CD14-positive monocyte (primary cell): Measurements from ENCODE around the gene CXCR6. TPM values are rescaled to one million over a fixed set of nuclear protein-coding genes. Genes with fewer than 3 reads are reported as not detected.

ENCODE experiments used
- DNase-seq, 3 donors: peaks; one replicate each; pipeline ENCODE4 v3.0.0-alpha.2; 2011 to 2022
- H2AFZ ChIP-seq: 2 replicates; pipeline ENCODE4 v1.6.0; 2012; ENCODE audit warnings: mild to moderate bottlenecking, low read depth, low read length, inconsistent platforms; ENCODE audit not compliant: insufficient read depth, poor library complexity, severe bottlenecking
- H3K27ac ChIP-seq, 2 donors: 1 replicate in 1 of 2; 2 replicates in 1 of 2; pipeline ENCODE4 v1.5.1; 2012 to 2013; ENCODE audit warnings: low read length in 2 of 2, control low read depth in 1 of 2, inconsistent platforms in 1 of 2, low read depth in 1 of 2, mild to moderate bottlenecking in 1 of 2
- H3K27me3 ChIP-seq, 2 donors: one replicate each; pipeline versions ENCODE4 v1.6.0 to v1.6.1; 2011 to 2013; ENCODE audit warnings: low read length in 2 of 2; ENCODE audit not compliant: control insufficient read depth in 2 of 2, insufficient read depth in 2 of 2
- H3K36me3 ChIP-seq, 2 donors: replicated peaks in 1 of 2; 1 replicate in 1 of 2; 2 replicates in 1 of 2; pipeline versions ENCODE4 v1.5.1 to v1.6.1; 2012 to 2013; ENCODE audit warnings: low read length in 2 of 2, control low read depth in 1 of 2, inconsistent platforms in 1 of 2, mild to moderate bottlenecking in 1 of 2; ENCODE audit not compliant: insufficient read depth in 2 of 2, control insufficient read depth in 1 of 2
- H3K4me1 ChIP-seq, 2 donors: 1 replicate in 1 of 2; 2 replicates in 1 of 2; pipeline versions ENCODE4 v1.5.1 to v1.6.1; 2012 to 2013; ENCODE audit warnings: low read length in 2 of 2, control low read depth in 1 of 2, inconsistent platforms in 1 of 2, mild to moderate bottlenecking in 1 of 2, moderate library complexity in 1 of 2; ENCODE audit not compliant: insufficient read depth in 2 of 2, control insufficient read depth in 1 of 2
- H3K4me2 ChIP-seq: replicated peaks from 2 replicates; pipeline ENCODE3; 2012; ENCODE audit warnings: low read length, moderate library complexity, mild to moderate bottlenecking; ENCODE audit not compliant: poor library complexity, severe bottlenecking; ENCODE audit errors: extremely low read depth
- H3K4me3 ChIP-seq, 3 experiments: fragments of 200-600 bp in 1 of 3; sonication (generic) in 1 of 3; replicated peaks in 1 of 3; 1 replicate in 2 of 3; 2 replicates in 1 of 3; pipeline ENCODE4 v1.5.1; 2011 to 2013; ENCODE audit warnings: low read length in 3 of 3, mild to moderate bottlenecking in 3 of 3, control low read depth in 2 of 3, low read depth in 2 of 3, inconsistent platforms in 1 of 3, moderate library complexity in 1 of 3
- H3K79me2 ChIP-seq: 2 replicates; pipeline ENCODE4 v1.6.0; 2012; ENCODE audit warnings: mild to moderate bottlenecking, control low read depth, inconsistent platforms, low read length, moderate library complexity; ENCODE audit not compliant: insufficient read depth
- H3K9ac ChIP-seq: 2 replicates; pipeline ENCODE4 v1.6.0; 2017; ENCODE audit warnings: low read length, mild to moderate bottlenecking; ENCODE audit not compliant: insufficient read depth, poor library complexity, severe bottlenecking
- H3K9me3 ChIP-seq, 2 donors: replicated peaks in 1 of 2; 1 replicate in 1 of 2; 2 replicates in 1 of 2; pipeline versions ENCODE4 v1.5.1 to v1.6.1; 2012 to 2013; ENCODE audit warnings: low read length in 2 of 2, control low read depth in 1 of 2; ENCODE audit not compliant: control insufficient read depth in 1 of 2, insufficient read depth in 1 of 2
- H4K20me1 ChIP-seq: 2 replicates; pipeline ENCODE4 v1.6.0; 2012; ENCODE audit warnings: mild to moderate bottlenecking, low read length, control low read depth, moderate library complexity; ENCODE audit not compliant: insufficient read depth
- H3K27ac Mint-ChIP-seq, 7 donors: one replicate each; pipeline ENCODE4 v1.8.0; 2020; ENCODE audit warnings: mild to moderate bottlenecking in 7 of 7, mixed read lengths in 7 of 7, moderate library complexity in 6 of 7, inconsistent platforms in 2 of 7
- H3K27me3 Mint-ChIP-seq, 3 donors: one replicate each; pipeline ENCODE4 v1.8.0; 2021 to 2022; ENCODE audit warnings: low read depth in 3 of 3, mild to moderate bottlenecking in 3 of 3, mixed read lengths in 3 of 3, moderate library complexity in 3 of 3, inconsistent platforms in 1 of 3
- H3K36me3 Mint-ChIP-seq, 2 donors: one replicate each; pipeline ENCODE4 v1.8.0; 2020; ENCODE audit warnings: mixed read lengths in 2 of 2, inconsistent platforms in 1 of 2, mild to moderate bottlenecking in 1 of 2
- H3K4me1 Mint-ChIP-seq: one replicate; pipeline ENCODE4 v1.8.0; 2020; ENCODE audit warnings: mild to moderate bottlenecking, mixed read lengths
- H3K4me3 Mint-ChIP-seq, 2 donors: one replicate each; pipeline ENCODE4 v1.8.0; 2020; ENCODE audit warnings: mild to moderate bottlenecking in 2 of 2, mixed read lengths in 2 of 2, moderate library complexity in 1 of 2
- H3K9me3 Mint-ChIP-seq, 7 donors: one replicate each; pipeline ENCODE4 v1.8.0; 2020 to 2022; ENCODE audit warnings: mixed read lengths in 7 of 7, mild to moderate bottlenecking in 6 of 7, moderate library complexity in 6 of 7, inconsistent platforms in 2 of 7
- WGBS: methylation state at CpG from one replicate; pipeline ENCODE4 v1.1.5; 2013; ENCODE audit warnings: missing lambda C conversion rate; ENCODE audit not compliant: insufficient coverage; 5-methylcytosine and 5-hydroxymethylcytosine counted together
- intact Hi-C, 2 donors: fragments of 100-400 bp; cut with micrococcal nuclease; formaldehyde crosslinking; loops; one replicate each; pipeline versions ENCODE4 v1.15.0 to v1.15.1; 2023
- polyA plus RNA-seq, 3 donors: library from polyadenylated mRNA; depleted of rRNA in 1 of 3; unstranded in 2 of 3; stranded (reverse) in 1 of 3; fragments of 300-500 nt in 2 of 3; fragments of >200 nt in 1 of 3; fragmentation: Illumina TruSeq in 2 of 3; gene quantifications; 1 replicate in 2 of 3; 2 replicates in 1 of 3; pipeline ENCODE4 v1.2.3, GENCODE V29; 2012 to 2021
- TF ChIP-seq, protein P1 (sequence below): fragments of 200-600 bp; IDR thresholded peaks from one replicate; pipeline ENCODE4 v1.8.0; 2022; ENCODE audit warnings: antibody characterized with exemption, mild to moderate bottlenecking

Gene CXCR6
- polyA plus RNA-seq, 3 donors, result 0.10 TPM; not detected in 2

DNA sequence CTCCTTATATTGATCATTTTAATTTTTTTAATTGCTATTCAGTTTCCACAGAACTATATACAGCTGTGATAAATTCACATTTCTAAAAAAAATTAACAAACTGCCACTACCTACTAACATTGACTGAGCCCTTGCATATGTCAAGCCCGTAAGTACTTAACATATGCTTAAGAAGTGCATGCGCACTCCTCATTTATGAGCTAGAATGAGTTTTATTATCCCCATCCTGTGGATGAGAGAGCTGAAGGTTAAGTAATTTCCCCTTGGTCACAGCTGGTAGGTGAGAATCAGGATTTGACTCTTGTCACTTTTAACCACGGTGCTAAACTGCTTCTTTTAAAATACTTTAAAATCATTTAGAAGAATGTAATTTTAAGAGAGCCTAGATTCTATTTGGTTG, 25.9 kb downstream of the CXCR6 start:
- Histone ChIP-seq H3K4me1 (peaks cover 27 to 31% of the 10 kb centered on the region in 2 donors), H3K27ac (no peak overlapping the region), H3K9me3 (no peaks in the 10 kb centered on the region), H3K27me3 (no peaks in the 10 kb centered on the region), H3K9ac (no peak overlapping the region), H3K36me3 (peaks cover 60 to 67% of the 10 kb centered on the region in 2 donors), H3K4me2 (no peak overlapping the region), H2AFZ (no peak overlapping the region), H3K4me3 (no peak overlapping the region), H4K20me1 (no peaks in the 10 kb centered on the region), H3K79me2 (no peaks in the 10 kb centered on the region)
- no peak for DNase-seq
- intact Hi-C loops, result no loop called here
- Mint-ChIP-seq H3K4me3 (no peak overlapping the region), H3K27ac (no peak overlapping the region), H3K27me3 (peaks cover 0 to 3% (median 2%) of the 10 kb centered on the region in 3 donors), H3K36me3 (peaks cover 75 to 85% of the 10 kb centered on the region in 2 donors), H3K4me1 (peaks cover 31% of the 10 kb centered on the region), H3K9me3 (peaks cover 0 to 1% (median 0%) of the 10 kb centered on the region in 7 donors)
- TF ChIP-seq, protein P1, sequence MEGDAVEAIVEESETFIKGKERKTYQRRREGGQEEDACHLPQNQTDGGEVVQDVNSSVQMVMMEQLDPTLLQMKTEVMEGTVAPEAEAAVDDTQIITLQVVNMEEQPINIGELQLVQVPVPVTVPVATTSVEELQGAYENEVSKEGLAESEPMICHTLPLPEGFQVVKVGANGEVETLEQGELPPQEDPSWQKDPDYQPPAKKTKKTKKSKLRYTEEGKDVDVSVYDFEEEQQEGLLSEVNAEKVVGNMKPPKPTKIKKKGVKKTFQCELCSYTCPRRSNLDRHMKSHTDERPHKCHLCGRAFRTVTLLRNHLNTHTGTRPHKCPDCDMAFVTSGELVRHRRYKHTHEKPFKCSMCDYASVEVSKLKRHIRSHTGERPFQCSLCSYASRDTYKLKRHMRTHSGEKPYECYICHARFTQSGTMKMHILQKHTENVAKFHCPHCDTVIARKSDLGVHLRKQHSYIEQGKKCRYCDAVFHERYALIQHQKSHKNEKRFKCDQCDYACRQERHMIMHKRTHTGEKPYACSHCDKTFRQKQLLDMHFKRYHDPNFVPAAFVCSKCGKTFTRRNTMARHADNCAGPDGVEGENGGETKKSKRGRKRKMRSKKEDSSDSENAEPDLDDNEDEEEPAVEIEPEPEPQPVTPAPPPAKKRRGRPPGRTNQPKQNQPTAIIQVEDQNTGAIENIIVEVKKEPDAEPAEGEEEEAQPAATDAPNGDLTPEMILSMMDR, result no peak
- no CpG with 5 or more reads among the region's 3 CpGs for WGBS

DNA sequence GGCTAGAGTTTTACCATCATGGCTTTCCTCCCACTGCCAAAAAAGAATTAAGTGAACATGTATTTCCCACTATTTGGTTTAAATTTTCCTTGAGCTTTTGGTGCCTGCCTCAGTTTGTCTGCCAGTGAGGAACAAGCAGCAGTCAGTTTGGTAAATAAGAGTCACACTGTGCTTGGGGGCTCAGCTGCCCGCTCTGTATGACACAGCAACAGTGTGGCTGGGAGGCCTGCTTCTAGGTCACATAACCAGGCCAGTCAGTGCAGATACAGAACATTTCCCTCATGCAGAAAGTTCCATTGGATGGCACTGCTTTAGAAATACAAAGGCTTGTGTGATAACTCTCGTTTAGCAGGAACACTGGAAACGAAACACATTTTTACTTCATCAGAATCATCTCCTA, 26.7 kb downstream of the CXCR6 start:
- peaks cover 74 to 85% of the 10 kb centered on the region in 2 donors for H3K36me3 Mint-ChIP-seq
- Histone ChIP-seq H3K36me3 (peaks cover 55 to 67% of the 10 kb centered on the region in 2 donors), H4K20me1 (no peaks in the 10 kb centered on the region), H3K9ac (no peak overlapping the region), H3K27ac (no peak overlapping the region), H2AFZ (no peak overlapping the region), H3K4me1 (peaks cover 27 to 31% of the 10 kb centered on the region in 2 donors), H3K4me3 (no peak overlapping the region), H3K79me2 (no peaks in the 10 kb centered on the region), H3K9me3 (no peaks in the 10 kb centered on the region), H3K4me2 (no peak overlapping the region), H3K27me3 (no peaks in the 10 kb centered on the region)
- H3K27me3 Mint-ChIP-seq, result peaks cover 0 to 3% (median 2%) of the 10 kb centered on the region in 3 donors
- DNase-seq, result no peak
- H3K4me3 Mint-ChIP-seq, result no peak overlapping the region
- H3K9me3 Mint-ChIP-seq, result peaks cover 0 to 1% (median 0%) of the 10 kb centered on the region in 7 donors
- 100% methylated on average over 2 of the region's 3 CpGs for WGBS
- peaks cover 32% of the 10 kb centered on the region for H3K4me1 Mint-ChIP-seq
- TF ChIP-seq, protein P1, result no peak
- intact Hi-C loops, result no loop called here
- no peak overlapping the region for H3K27ac Mint-ChIP-seq
